Measurements from ENCODE around the gene BST1.

DNA sequence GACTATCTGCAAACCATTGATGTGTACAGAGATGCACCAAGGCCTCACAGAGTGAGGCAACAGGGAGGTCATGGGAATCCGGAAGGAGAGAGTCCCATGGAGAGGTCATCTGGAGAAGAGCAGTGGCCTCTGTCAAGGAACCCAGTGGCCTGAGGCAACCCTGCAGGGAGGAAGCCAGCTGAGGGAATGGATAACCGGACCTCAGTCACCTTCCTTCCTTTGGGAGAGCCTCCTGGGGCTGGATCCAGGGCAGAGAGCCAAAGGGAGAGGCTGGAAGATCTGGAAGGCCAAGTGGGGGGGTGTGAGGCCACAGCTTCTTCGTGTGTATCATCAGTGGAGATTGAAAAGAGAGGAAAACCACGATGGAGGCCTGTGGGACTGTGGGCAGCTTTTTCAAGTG lies 50.9 kb downstream of the BST1 start:
- TF ChIP-seq POLR2A (IDR thresholded peaks at IDR 0.05) = no peak
- TF ChIP-seq, protein P1, sequence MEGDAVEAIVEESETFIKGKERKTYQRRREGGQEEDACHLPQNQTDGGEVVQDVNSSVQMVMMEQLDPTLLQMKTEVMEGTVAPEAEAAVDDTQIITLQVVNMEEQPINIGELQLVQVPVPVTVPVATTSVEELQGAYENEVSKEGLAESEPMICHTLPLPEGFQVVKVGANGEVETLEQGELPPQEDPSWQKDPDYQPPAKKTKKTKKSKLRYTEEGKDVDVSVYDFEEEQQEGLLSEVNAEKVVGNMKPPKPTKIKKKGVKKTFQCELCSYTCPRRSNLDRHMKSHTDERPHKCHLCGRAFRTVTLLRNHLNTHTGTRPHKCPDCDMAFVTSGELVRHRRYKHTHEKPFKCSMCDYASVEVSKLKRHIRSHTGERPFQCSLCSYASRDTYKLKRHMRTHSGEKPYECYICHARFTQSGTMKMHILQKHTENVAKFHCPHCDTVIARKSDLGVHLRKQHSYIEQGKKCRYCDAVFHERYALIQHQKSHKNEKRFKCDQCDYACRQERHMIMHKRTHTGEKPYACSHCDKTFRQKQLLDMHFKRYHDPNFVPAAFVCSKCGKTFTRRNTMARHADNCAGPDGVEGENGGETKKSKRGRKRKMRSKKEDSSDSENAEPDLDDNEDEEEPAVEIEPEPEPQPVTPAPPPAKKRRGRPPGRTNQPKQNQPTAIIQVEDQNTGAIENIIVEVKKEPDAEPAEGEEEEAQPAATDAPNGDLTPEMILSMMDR (IDR thresholded peaks at IDR 0.05) = no peak
